ENCODE measurements around the gene KLHL6.
"Not testable (repeated sequence)": the region's sequence is repeated elsewhere in the genome, so short reads cannot be mapped to it uniquely, and the experiment has no call there.

Gene KLHL6

GRCh38 chr3:183443395-183444385, 111.8 kb downstream of the KLHL6 start:
- DNase-seq = no peak

GRCh38 chr3:183442994-183443393, 112.5 kb downstream of the KLHL6 start:
- DNase-seq = no peak

- not testable (repeated sequence) for DNase-seq
Measured at GRCh38 chr3:183440521-183440920, 115.0 kb downstream of the KLHL6 start.

GRCh38 chr3:183439515-183439914, 116.0 kb downstream of the KLHL6 start:
- no peak for DNase-seq

- no peak for DNase-seq
Measured at GRCh38 chr3:183438735-183439134, 116.8 kb downstream of the KLHL6 start.

GRCh38 chr3:183437666-183438564, 117.6 kb downstream of the KLHL6 start:
- no peak for DNase-seq

All from activated CD4-positive, CD25-positive, alpha-beta regulatory T cell treated with anti-CD3 and anti-CD28 coated beads, Interleukin-2, amount 50 U/mL, for 72 hours (primary cell).